Suprapubic skin (tissue), 4 donors: ENCODE data around the gene ITPKC.

Experiments used
- EP300 ChIP-seq: sonication (generic); formaldehyde crosslinking; IDR thresholded peaks from one replicate; pipeline ENCODE4 v1.6.1; 2017; ENCODE audit warnings: antibody characterized with exemption
- POLR2A ChIP-seq, 2 donors: fragments of 450-650 bp; IDR thresholded peaks; one replicate each; pipeline ENCODE4 v1.6.1; 2017; ENCODE audit warnings: antibody characterized with exemption in 2 of 2, mild to moderate bottlenecking in 2 of 2, moderate library complexity in 2 of 2
- POLR2AphosphoS5 ChIP-seq, 3 donors: sonication (generic); formaldehyde crosslinking; IDR thresholded peaks; one replicate each; pipeline ENCODE4 v1.6.1; 2017; ENCODE audit warnings: antibody characterized with exemption in 3 of 3
- TF ChIP-seq, protein P1 (sequence below), 2 donors: fragments of 200-600 bp in 1 of 2; fragments of 450-650 bp in 1 of 2; sonication (generic) in 1 of 2; IDR thresholded peaks; one replicate each; pipeline ENCODE4 v1.5.1; 2016 to 2019; ENCODE audit warnings: antibody characterized with exemption in 2 of 2, mild to moderate bottlenecking in 1 of 2, moderate library complexity in 1 of 2

DNA sequence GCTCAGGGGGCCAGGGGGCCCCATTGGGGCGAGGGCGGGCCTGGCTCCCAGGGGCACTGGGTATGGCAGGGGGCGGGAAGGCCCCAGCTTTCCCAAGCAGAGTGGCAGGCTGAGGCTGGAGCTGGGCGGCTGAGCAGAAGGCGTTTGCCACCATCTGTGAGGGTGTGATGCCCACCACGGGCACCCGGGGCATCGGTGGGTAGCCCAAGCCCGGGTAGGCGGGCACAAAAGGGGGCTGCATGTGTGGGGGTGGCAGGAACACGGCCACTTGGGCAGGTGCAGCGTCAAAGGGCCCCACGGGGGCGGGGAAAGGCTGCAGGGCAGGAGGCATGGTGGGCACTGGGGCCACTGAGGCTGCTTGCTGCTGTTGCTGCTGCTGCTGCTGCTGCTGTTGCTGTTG is 49.3 kb upstream of the ITPKC start:
- TF ChIP-seq, protein P1, sequence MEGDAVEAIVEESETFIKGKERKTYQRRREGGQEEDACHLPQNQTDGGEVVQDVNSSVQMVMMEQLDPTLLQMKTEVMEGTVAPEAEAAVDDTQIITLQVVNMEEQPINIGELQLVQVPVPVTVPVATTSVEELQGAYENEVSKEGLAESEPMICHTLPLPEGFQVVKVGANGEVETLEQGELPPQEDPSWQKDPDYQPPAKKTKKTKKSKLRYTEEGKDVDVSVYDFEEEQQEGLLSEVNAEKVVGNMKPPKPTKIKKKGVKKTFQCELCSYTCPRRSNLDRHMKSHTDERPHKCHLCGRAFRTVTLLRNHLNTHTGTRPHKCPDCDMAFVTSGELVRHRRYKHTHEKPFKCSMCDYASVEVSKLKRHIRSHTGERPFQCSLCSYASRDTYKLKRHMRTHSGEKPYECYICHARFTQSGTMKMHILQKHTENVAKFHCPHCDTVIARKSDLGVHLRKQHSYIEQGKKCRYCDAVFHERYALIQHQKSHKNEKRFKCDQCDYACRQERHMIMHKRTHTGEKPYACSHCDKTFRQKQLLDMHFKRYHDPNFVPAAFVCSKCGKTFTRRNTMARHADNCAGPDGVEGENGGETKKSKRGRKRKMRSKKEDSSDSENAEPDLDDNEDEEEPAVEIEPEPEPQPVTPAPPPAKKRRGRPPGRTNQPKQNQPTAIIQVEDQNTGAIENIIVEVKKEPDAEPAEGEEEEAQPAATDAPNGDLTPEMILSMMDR (IDR thresholded peaks at IDR 0.05) = no peak
- TF ChIP-seq POLR2A (IDR thresholded peaks at IDR 0.05) = no peak
- no peak for TF ChIP-seq POLR2AphosphoS5 (IDR thresholded peaks at IDR 0.05)
- no peak for TF ChIP-seq EP300
